Breast epithelium (tissue), 3 donors: Measurements from ENCODE around the gene FCAMR.

Source experiments
- POLR2A ChIP-seq: fragments of 450-650 bp; IDR thresholded peaks from one replicate; pipeline ENCODE4 v1.6.1; 2016; ENCODE audit warnings: antibody characterized with exemption, mild to moderate bottlenecking, moderate library complexity
- TF ChIP-seq, protein P1 (sequence below), 3 donors: fragments of 450-650 bp; IDR thresholded peaks; one replicate each; pipeline ENCODE4 v1.5.1; 2016 to 2017; ENCODE audit warnings: antibody characterized with exemption in 3 of 3, mild to moderate bottlenecking in 3 of 3, moderate library complexity in 3 of 3

DNA sequence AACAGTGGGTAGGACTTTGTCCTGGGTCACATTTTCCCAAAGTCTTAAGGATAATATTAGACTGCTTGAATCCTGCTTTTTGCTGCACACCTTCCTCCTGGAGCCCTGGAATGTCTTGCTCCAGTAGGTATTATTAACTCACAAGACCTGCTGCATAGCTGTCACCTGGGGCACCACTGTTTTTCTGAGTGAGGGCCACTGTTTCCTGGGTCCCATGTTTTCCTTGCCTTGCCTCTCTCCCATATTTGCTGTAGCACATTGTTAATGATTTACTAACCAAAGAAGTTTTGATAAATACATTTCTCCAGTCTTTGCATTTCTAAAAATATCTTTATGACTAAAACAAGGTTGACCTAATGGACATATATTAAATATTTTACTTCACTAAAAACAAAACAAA, 22.5 kb upstream of the FCAMR start:
- TF ChIP-seq, protein P1, sequence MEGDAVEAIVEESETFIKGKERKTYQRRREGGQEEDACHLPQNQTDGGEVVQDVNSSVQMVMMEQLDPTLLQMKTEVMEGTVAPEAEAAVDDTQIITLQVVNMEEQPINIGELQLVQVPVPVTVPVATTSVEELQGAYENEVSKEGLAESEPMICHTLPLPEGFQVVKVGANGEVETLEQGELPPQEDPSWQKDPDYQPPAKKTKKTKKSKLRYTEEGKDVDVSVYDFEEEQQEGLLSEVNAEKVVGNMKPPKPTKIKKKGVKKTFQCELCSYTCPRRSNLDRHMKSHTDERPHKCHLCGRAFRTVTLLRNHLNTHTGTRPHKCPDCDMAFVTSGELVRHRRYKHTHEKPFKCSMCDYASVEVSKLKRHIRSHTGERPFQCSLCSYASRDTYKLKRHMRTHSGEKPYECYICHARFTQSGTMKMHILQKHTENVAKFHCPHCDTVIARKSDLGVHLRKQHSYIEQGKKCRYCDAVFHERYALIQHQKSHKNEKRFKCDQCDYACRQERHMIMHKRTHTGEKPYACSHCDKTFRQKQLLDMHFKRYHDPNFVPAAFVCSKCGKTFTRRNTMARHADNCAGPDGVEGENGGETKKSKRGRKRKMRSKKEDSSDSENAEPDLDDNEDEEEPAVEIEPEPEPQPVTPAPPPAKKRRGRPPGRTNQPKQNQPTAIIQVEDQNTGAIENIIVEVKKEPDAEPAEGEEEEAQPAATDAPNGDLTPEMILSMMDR (IDR thresholded peaks at IDR 0.05), result no peak
- no peak for TF ChIP-seq POLR2A
